NCI-H748 treated with DMSO at 0.1 percent for 48 hours (cell line): ENCODE data around the gene STX16.

ENCODE experiments used
- DNase-seq: peaks from one replicate; lab custom pipeline; 2025; lab: John Stamatoyannopoulos, UW

Gene STX16

DNA sequence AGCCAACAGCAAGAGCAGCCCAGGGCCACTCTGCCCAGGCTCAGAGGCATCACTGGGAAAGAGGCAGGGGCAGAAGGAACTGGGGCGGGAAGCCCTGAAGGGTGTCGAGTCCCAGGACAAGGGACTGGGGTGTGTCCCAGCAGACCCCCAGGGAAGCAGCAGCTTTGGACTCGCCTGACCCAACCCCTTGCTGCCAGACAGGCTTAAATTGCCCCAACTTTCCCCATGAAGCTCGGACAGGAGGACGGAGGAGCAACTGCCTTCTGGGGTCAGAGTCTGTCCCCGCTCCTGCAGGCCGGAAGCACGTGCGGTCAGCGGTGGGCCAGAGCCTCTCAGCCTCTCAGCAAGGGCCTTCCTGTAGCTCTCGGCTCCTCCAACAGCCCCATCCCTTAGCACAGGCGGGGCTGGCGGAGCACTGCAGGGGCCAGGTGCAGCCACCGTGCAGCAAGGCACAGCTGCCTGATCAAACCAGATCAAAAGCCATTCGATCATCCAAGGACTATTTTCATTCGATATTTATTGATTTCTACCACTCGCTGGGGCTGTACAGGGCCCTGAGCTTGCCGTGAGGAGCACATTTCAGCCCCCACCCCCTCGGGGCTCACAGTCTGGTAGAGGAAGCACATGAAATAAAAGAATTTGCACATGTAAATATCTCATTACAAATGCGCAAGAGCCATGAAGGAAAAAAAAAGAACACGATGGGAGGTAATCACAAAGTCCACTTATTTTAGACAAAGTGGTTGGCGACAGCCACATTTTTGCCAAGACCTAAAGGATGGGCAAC, 31.8 kb upstream of the STX16 start:
- no peak for DNase-seq

DNA sequence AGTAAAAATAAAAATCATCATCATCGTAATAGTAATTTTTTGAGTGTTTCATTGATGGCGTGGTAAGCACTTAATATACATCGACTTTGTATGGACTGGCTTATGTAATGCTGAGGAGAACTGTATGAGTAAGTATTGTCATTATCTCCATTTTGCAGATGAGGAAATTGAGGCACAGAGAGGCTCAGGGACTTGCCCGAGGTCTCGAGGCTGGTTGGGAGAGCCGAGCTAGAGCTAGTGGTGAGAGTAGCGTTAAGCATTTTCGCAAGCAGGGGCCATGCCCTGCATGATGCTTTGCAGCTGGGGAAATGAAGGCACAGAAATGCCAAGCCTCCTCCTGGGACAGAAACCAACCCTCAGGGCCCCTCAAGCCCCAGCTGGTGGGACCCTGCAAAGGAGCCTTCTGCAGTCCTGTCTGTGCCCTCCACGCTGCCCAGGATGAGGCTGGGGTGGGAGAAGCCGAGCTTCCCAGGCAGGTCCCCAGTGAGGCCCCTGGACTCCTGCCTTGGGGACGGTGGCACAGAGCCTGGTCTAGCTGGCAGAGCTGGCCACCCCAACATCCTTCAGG, 31.1 kb upstream of the STX16 start:
- no peak for DNase-seq

- DNase-seq, result no peak
Measured at GRCh38 chr20:58621906-58622548, 29.1 kb upstream of the STX16 start.

- DNase-seq, result no peak
Measured at GRCh38 chr20:58622671-58623578, 28.2 kb upstream of the STX16 start.

DNA sequence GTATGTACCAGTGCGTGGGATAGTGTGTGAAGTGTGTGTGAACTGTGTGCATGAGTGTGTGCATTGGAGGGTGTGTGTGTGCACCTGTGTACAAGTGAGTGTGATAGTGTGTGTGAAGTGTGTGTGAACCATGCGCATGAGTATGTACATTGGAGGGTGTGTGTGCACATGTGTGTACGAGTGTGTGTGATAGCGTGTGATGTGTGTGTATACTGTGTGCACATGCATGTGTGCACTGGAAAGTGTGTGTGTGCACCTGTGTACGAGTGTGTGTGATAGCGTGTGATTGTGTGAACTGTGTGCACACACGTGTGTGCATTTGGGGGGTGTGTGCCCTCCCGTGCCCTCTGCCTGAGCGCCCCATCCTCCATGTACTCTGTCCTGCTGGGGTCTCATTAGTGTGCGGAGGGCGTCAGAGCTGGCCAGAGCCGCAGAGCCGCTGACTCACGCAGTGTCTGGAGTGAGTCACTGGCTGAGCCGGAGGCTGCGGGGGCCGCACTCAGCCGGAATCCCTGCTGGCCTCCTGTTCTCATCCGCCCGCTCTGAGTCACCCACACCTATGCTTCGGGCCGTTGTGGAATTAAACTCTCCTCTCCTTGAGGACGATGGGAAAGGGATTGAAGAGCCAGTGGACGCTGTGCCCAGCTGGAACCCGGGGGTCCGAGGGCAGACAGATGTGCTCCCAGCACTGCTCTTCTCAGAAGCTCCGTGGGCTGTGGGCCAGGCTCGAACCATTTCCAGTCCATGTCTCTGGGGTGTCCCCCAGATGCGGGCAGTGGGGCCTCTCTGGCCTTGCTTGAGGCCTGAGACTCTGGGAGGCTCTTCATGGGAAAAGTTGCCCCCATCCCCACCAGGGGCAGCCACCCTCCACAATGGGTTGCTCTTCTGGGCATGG, 27.3 kb upstream of the STX16 start:
- DNase-seq, result no peak

DNA sequence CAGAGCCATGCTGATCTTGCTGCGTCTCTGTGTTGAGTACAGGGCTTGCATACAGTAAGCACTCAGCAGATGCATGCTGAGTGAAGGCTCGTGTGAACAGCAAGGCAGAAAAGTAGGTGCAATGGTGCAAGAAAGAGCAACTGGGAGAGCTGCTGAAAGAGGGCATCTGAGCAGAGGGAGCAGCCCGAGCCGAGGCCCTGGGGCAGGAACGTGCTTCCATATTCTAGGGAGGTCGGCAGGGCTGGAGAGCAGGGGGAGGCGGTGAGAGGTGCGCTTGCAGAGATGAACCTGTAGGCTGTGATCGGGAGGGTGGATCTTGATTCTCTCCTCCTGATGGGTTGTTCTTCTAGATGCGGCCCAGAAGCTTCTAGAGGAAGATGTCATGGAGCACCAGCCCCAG, 26.4 kb upstream of the STX16 start:
- no peak for DNase-seq

- no peak for DNase-seq
Measured at GRCh38 chr20:58625585-58625984, 25.5 kb upstream of the STX16 start.

DNA sequence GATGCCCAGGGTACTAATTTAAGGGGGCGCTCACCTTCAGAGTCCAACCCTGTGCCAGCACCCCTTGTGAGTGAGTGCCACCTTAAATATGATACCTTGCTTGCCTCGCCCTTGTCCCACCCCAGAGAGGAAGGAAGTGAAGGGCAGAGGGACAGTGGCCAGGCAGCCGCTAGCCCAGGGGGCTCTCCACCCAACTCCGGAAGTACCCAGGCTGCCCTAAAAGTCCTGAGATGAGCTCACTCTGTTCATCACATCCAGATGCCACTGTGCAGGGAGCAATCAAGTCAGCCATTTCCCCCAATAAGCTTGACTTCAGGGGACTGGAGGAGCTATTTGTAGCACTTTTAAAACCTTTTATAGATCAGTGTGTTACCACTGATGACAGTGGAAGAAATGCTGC, 25.0 kb upstream of the STX16 start:
- no peak for DNase-seq

GRCh38 chr20:58627212-58628072, 23.6 kb upstream of the STX16 start:
- no peak for DNase-seq

GRCh38 chr20:58628491-58629214, 22.4 kb upstream of the STX16 start:
- no peak for DNase-seq

GRCh38 chr20:58629215-58629580, 21.9 kb upstream of the STX16 start:
- no peak for DNase-seq

GRCh38 chr20:58630063-58630462, 21.0 kb upstream of the STX16 start:
- DNase-seq, result no peak

DNA sequence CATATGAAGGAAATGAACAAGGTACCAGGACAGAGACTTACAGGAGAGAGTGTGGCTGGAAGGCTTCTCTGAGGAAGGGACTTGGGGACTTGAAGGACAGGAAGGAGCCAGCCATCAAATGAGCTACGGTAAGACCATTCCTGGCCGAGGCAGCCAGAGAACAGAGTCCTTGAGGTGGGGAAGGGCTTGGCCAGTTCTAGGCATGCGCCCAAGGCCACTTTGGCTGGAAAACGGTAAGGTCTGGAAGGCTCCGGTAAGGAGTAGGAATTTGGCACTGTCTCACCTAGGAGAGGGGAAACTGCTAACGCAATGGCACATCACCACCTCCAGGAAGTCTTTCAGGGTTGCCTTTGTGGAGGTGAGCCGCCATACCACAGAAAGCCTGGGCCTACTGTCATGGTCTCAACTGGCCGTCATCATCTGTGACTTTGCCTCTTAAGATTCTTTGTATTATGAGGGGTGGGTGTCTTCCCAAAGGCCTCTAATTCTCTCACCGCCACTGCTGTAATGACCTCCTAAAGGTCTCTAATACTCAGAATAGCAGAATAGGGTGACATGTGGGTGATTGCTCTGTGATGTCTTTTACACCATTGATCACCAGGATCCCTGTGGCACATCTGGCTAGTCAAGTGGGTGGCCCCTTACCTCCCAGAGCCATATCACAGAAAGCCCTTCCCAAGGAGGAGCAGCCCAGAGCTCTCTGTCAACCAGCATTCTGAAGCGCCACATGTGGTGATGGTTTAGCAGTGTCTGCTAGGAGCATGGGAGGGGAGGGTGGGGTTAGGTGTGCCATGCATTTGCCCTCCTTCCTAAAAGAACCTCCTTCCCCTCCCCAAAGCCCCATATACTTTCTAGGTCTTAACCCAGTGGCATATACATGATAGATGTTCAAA, 17.7 kb upstream of the STX16 start:
- no peak for DNase-seq

- no peak for DNase-seq
Measured at GRCh38 chr20:58634059-58634458, 17.0 kb upstream of the STX16 start.

GRCh38 chr20:58634521-58635278, 16.4 kb upstream of the STX16 start:
- no peak for DNase-seq

GRCh38 chr20:58635279-58635665, 15.8 kb upstream of the STX16 start:
- DNase-seq, result no peak

DNA sequence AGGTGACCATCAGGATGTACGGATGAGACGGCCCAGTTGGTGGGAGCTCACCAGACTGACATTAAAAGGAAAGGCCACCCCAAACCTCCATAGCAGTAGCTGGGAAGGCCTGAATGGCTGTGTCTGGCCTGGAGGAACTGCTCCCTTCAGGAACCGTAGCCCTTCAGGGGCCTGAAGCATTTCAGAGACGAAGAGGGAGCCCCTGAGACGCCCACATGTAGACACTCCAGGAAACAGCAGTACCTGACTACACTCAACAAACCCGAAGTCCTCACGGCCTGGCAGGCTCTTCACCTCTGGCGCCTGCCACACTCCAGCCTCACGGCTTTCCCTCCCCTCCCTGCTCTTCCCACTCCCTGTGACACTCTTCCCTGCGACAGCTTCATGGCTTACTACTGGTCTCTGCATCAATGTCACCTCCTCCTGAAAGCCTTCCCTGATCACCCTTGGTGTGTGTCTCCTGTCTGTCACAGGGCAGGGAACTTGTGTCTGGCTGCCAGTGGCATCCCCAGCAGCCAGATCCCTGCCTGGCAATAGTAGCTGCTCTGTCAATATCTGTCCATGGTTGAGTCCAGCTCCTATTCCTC, 14.6 kb upstream of the STX16 start:
- no peak for DNase-seq

DNA sequence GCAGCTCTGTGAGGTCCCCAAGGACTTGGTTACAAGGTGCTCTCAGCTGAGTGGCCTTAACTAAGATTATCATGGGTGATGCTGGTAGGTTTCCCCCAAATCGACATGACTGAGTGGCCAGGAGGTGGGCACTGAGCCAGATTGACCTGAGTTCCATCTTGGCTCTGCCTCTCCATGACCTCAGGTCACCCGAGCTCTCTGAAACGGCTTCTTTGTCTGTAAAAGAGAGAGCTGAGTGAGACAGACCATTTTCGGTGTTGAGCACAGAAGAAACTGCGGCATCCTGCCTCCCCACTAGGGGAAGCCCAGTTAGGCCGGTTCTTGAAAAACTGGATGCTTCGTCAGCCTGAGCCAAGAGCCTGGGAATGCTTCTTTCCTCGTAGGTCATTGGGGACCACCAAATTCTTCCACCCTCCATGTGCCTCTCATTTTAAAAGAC, 14.1 kb upstream of the STX16 start:
- no peak for DNase-seq
